IgD-negative memory B cell (primary cell): ENCODE results near the gene CDR2. TPM values are rescaled to one million over a fixed set of nuclear protein-coding genes. Genes with fewer than 3 reads are reported as not detected.
"Not testable (repeated sequence)": the region's sequence is repeated elsewhere in the genome, so short reads cannot be mapped to it uniquely, and the experiment has no call there.

Experiments
- H3K27ac Mint-ChIP-seq, 3 donors: one replicate each; pipeline ENCODE4 v1.8.0; 2020 to 2022; ENCODE audit warnings: mild to moderate bottlenecking in 3 of 3, mixed read lengths in 3 of 3, moderate library complexity in 1 of 3
- H3K27me3 Mint-ChIP-seq: one replicate; pipeline ENCODE4 v1.8.0; 2021; ENCODE audit warnings: mixed read lengths
- H3K36me3 Mint-ChIP-seq: one replicate; pipeline ENCODE4 v1.8.0; 2020; ENCODE audit warnings: mild to moderate bottlenecking, mixed read lengths
- H3K4me1 Mint-ChIP-seq, 3 donors: one replicate each; pipeline ENCODE4 v1.8.0; 2020 to 2022; ENCODE audit warnings: mixed read lengths in 3 of 3, mild to moderate bottlenecking in 1 of 3
- H3K4me3 Mint-ChIP-seq, 4 donors: one replicate each; pipeline ENCODE4 v1.8.0; 2020 to 2022; ENCODE audit warnings: mild to moderate bottlenecking in 4 of 4, mixed read lengths in 4 of 4, moderate library complexity in 3 of 4
- H3K9me3 Mint-ChIP-seq, 3 donors: one replicate each; pipeline ENCODE4 v1.8.0; 2020 to 2021; ENCODE audit warnings: mixed read lengths in 3 of 3, mild to moderate bottlenecking in 1 of 3
- polyA plus RNA-seq: library from polyadenylated mRNA; unstranded; fragments of 300-500 nt; fragmentation: Illumina TruSeq; gene quantifications from one replicate; pipeline ENCODE4 v1.2.3, GENCODE V29; 2021

Gene CDR2
- polyA plus RNA-seq, 1 donor from 2014 or later = 16.2 TPM

- peaks cover 0 to 4% (median 4%) of the 10 kb centered on the region in 3 donors for H3K4me1 Mint-ChIP-seq
Measured at GRCh38 chr16:22317625-22318024, 56.8 kb downstream of the CDR2 start.

GRCh38 chr16:22317001-22317530 lies 57.4 kb downstream of the CDR2 start:
- no peak overlapping the region for H3K4me3 Mint-ChIP-seq

More at GRCh38 chr16:22317625-22318024, 56.8 kb downstream of the CDR2 start:
- Mint-ChIP-seq H3K9me3 (no peaks in the 10 kb centered on the region), H3K27me3 (no peaks in the 10 kb centered on the region), H3K27ac (no peak overlapping the region), H3K36me3 (peaks cover 2% of the 10 kb centered on the region), H3K4me3 (no peak overlapping the region)

DNA sequence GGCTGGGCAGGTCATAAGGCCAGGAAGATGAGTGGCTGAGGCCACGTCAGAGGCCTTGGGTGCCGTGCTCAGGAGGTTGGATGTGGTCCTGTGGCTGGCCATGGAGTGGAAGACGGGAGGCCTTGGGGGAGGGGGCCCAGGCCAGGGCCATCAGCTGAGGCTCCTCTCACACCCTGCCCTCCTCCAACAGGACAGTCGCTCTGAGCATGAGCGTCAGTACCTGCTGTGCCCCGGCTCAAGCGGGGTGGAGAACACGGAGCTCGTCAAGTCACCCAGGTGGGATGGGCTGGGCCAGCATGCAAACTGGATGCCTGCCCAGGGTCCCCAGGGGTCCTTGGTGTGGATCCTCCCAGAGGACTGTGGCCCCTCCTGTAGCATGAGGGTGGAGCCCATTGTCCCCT lies 58.0 kb downstream of the CDR2 start:
- Mint-ChIP-seq H3K27ac (no peak overlapping the region), H3K4me3 (no peak overlapping the region), H3K27me3 (no peaks in the 10 kb centered on the region), H3K4me1 (peaks cover 0 to 4% (median 4%) of the 10 kb centered on the region in 3 donors), H3K36me3 (peaks cover 2% of the 10 kb centered on the region), H3K9me3 (no peaks in the 10 kb centered on the region)

More at GRCh38 chr16:22317001-22317530, 57.4 kb downstream of the CDR2 start:
- Mint-ChIP-seq H3K9me3 (no peaks in the 10 kb centered on the region), H3K27ac (no peak overlapping the region), H3K36me3 (peaks cover 2% of the 10 kb centered on the region), H3K4me1 (peaks cover 0 to 4% (median 4%) of the 10 kb centered on the region in 3 donors), H3K27me3 (no peaks in the 10 kb centered on the region)

- Mint-ChIP-seq H3K27ac (no peak overlapping the region), H3K4me1 (peaks cover 0 to 2% (median 0%) of the 10 kb centered on the region in 3 donors)
Measured at GRCh38 chr16:22315979-22316378, 58.4 kb downstream of the CDR2 start.

GRCh38 chr16:22314661-22315626 lies 59.5 kb downstream of the CDR2 start:
- no peaks in the 10 kb centered on the region for H3K9me3 Mint-ChIP-seq
- no peaks in the 10 kb centered on the region for H3K4me1 Mint-ChIP-seq
- H3K36me3 Mint-ChIP-seq = no peaks in the 10 kb centered on the region
- no peak overlapping the region for H3K4me3 Mint-ChIP-seq
- peak overlapping the region in 1 of 3 donors; percentile 5 for H3K27ac Mint-ChIP-seq
- no peaks in the 10 kb centered on the region for H3K27me3 Mint-ChIP-seq

More at GRCh38 chr16:22315979-22316378, 58.4 kb downstream of the CDR2 start:
- H3K4me3 Mint-ChIP-seq = no peak overlapping the region
- H3K27me3 Mint-ChIP-seq = no peaks in the 10 kb centered on the region
- no peaks in the 10 kb centered on the region for H3K9me3 Mint-ChIP-seq
- H3K36me3 Mint-ChIP-seq = no peaks in the 10 kb centered on the region

DNA sequence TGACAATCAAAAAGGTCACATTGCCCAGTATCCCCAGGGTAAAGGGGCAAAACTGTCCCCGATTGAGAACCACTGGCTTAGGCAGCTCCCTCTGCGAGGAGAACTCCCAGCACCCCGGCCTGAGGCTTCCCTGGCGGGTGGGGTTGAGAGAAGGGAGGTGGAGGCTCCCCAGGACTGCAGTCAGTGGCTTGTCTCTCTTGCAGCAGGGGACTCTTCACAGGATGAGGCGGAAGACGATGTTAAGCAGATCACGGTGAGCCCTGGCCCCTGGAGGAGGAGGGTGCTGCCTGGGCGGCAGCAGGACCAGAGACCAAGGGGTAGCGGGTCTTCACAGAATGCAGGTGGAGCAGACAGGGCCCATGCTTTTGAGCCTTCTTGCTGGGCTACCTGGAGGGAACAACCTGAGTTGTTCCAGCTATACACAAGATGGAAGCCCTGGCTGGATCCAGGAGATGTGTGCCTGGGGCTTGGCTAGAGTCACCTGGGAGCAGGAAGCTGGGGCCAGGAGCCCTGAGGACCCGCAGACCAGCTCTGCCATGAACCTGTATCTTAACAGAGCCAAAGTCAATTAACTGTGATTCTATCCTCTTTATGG lies 60.4 kb downstream of the CDR2 start:
- no peaks in the 10 kb centered on the region for H3K27me3 Mint-ChIP-seq
- H3K9me3 Mint-ChIP-seq = no peaks in the 10 kb centered on the region
- no peaks in the 10 kb centered on the region for H3K36me3 Mint-ChIP-seq
- H3K4me3 Mint-ChIP-seq = no peak overlapping the region
- no peaks in the 10 kb centered on the region for H3K4me1 Mint-ChIP-seq
- H3K27ac Mint-ChIP-seq = no peak overlapping the region

DNA sequence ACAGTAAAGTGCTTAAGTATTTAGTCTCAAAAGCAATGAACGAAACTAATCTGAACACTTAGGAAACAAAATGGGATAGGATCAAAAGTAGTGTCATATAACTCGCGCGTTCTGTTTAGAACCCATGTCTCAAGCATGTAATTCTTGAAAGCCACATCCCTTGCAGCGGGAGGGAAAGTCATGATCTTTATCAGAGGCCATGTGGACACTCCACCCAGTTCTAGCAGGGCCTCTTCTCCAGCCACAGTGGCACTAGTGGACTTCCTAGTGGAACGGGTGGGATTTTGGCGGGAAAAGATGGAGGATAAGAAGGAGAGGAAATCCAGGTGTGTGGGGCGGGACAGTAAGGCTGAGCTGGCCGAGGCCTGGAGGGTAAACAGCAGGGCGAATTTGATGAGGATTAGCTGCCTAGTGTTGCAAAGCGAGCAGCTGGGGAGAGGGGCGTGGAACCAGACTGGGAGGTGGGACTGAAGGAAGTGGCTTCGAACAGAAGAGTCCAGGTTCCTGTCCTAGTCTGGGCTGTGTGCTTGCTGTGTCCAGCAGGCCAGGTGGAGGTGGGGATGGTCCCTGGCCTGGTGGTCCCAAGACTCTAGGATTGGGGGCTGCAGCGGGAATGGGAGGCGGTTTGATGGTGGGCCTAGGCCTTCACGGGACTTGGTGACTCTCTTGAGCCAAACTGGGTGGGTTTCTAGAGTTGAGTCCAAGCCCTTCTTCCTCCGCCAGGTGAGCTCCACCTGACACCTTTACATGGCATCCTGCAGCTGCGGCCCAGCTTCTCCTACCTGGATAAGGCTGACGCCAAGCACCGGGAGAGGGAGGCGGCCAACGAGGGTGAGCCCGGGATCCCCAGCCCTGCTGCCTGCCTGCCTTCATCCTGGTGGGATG lies 61.3 kb downstream of the CDR2 start:
- Mint-ChIP-seq H3K4me1 (no peaks in the 10 kb centered on the region), H3K27me3 (no peaks in the 10 kb centered on the region), H3K36me3 (peaks cover 2% of the 10 kb centered on the region), H3K4me3 (no peak overlapping the region), H3K9me3 (no peaks in the 10 kb centered on the region), H3K27ac (peak overlapping the region in 2 of 3 donors; percentile 23 to 90)

- no peak overlapping the region for H3K4me3 Mint-ChIP-seq
- H3K4me1 Mint-ChIP-seq = no peaks in the 10 kb centered on the region
- H3K27me3 Mint-ChIP-seq = no peaks in the 10 kb centered on the region
- no peaks in the 10 kb centered on the region for H3K9me3 Mint-ChIP-seq
- H3K27ac Mint-ChIP-seq = peak overlapping the region in 1 of 3 donors; percentile 67
- H3K36me3 Mint-ChIP-seq = peaks cover 3% of the 10 kb centered on the region
Measured at GRCh38 chr16:22311520-22311919, 62.9 kb downstream of the CDR2 start.

- Mint-ChIP-seq H3K27me3 (no peaks in the 10 kb centered on the region), H3K4me3 (no peak overlapping the region), H3K36me3 (peaks cover 3% of the 10 kb centered on the region), H3K27ac (no peak overlapping the region), H3K4me1 (no peaks in the 10 kb centered on the region), H3K9me3 (no peaks in the 10 kb centered on the region)
Measured at GRCh38 chr16:22308824-22309520, 65.4 kb downstream of the CDR2 start.

GRCh38 chr16:22307838-22308237 lies 66.6 kb downstream of the CDR2 start:
- peaks cover 0 to 4% (median 0%) of the 10 kb centered on the region in 3 donors for H3K4me1 Mint-ChIP-seq
- peak overlapping the region in 1 of 3 donors; percentile 21 for H3K27ac Mint-ChIP-seq
- H3K27me3 Mint-ChIP-seq = no peaks in the 10 kb centered on the region
- H3K36me3 Mint-ChIP-seq = peaks cover 3% of the 10 kb centered on the region
- no peak overlapping the region for H3K4me3 Mint-ChIP-seq
- no peaks in the 10 kb centered on the region for H3K9me3 Mint-ChIP-seq

- Mint-ChIP-seq H3K4me3 (no peak overlapping the region), H3K36me3 (peaks cover 3% of the 10 kb centered on the region), H3K27ac (peak overlapping the region in 1 of 3 donors; percentile 32), H3K4me1 (peaks cover 0 to 6% (median 5%) of the 10 kb centered on the region in 3 donors), H3K9me3 (no peaks in the 10 kb centered on the region), H3K27me3 (no peaks in the 10 kb centered on the region)
Measured at GRCh38 chr16:22306788-22307187, 67.6 kb downstream of the CDR2 start.

DNA sequence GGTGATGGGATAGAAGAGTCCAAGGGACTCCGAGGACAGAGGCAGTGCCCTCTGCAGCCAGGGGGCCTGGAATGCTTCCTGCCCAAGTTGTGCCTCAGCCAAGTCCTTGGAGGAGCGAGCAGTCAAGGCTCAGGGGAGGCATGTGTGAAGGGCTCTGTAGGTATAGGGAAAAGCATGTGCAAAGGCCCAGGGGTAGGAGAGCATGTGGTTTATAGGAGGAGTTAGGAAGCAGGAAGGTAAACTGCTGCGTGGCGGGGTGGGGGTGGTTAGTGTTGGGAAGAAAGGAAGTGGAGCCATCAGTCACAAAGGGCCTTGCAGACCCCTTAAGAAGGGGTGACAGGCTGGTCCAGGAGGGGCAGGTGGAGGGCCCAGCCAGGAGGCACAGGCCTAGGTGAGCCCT lies 70.0 kb downstream of the CDR2 start:
- H3K9me3 Mint-ChIP-seq = no peaks in the 10 kb centered on the region
- peak overlapping the region in 1 of 3 donors; percentile 67 for H3K27ac Mint-ChIP-seq
- H3K36me3 Mint-ChIP-seq = peaks cover 3% of the 10 kb centered on the region
- peaks cover 10 to 19% (median 16%) of the 10 kb centered on the region in 3 donors for H3K4me1 Mint-ChIP-seq
- H3K27me3 Mint-ChIP-seq = no peaks in the 10 kb centered on the region
- H3K4me3 Mint-ChIP-seq = no peak overlapping the region

DNA sequence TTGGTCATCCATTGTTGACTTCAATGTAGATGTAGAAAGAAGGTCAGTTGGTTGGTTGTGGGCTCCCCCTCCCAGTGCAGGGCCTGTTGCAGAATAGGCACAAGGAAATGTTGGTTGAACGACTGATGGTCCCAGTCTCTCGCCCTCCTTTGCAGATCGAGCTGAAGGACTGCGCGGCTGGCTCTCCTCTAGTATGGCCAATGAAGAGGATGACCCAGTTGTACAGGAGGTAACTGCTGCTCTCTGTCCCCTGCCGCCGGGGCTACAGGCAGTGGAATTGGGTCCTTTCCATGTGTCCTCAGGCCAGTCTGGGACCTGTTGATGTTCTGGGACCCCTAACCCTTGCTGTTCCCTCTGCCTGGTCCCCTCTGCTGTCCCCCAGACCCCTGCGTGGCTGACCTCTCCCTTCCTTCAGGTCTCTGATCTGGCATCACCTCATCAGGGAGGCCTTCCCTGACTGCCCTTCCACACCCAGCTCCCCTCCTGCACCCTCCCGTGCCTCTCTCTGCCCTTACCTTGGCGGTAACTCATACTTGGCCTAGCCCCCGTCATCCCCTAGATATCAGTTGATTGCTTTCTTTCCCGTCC lies 71.5 kb downstream of the CDR2 start:
- peaks cover 23 to 30% (median 26%) of the 10 kb centered on the region in 3 donors for H3K4me1 Mint-ChIP-seq
- peak overlapping the region in 2 of 3 donors; percentile 34 to 80 for H3K27ac Mint-ChIP-seq
- no peaks in the 10 kb centered on the region for H3K9me3 Mint-ChIP-seq
- peaks cover 3% of the 10 kb centered on the region for H3K36me3 Mint-ChIP-seq
- peak overlapping the region in 1 of 4 donors; percentile 31 for H3K4me3 Mint-ChIP-seq
- no peaks in the 10 kb centered on the region for H3K27me3 Mint-ChIP-seq

DNA sequence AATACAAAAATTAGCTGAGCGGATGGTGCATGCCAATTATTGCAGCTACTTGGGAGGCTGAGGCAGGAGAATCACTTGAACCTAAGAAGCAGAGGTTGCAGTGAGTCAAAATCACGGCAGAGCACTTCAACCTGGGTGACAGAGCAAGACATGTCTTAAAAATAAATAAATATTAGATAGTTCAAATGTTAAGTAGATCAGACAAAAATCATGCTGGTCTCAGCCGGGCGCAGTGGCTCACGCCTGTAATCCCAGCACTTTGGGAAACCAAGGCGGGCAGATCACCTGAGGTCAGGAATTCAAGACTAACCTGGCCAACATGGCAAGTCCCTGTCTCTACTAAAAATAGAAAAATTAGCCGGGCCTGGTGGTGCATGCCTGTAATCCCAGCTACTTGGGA lies 73.0 kb downstream of the CDR2 start:
- H3K36me3 Mint-ChIP-seq, H3K27me3 Mint-ChIP-seq, H3K9me3 Mint-ChIP-seq, H3K4me3 Mint-ChIP-seq, H3K27ac Mint-ChIP-seq: not testable (repeated sequence)
- peaks cover 30 to 31% (median 31%) of the 10 kb centered on the region in 3 donors for H3K4me1 Mint-ChIP-seq
